ENCODE measurements around the gene FAM53B.

DNA sequence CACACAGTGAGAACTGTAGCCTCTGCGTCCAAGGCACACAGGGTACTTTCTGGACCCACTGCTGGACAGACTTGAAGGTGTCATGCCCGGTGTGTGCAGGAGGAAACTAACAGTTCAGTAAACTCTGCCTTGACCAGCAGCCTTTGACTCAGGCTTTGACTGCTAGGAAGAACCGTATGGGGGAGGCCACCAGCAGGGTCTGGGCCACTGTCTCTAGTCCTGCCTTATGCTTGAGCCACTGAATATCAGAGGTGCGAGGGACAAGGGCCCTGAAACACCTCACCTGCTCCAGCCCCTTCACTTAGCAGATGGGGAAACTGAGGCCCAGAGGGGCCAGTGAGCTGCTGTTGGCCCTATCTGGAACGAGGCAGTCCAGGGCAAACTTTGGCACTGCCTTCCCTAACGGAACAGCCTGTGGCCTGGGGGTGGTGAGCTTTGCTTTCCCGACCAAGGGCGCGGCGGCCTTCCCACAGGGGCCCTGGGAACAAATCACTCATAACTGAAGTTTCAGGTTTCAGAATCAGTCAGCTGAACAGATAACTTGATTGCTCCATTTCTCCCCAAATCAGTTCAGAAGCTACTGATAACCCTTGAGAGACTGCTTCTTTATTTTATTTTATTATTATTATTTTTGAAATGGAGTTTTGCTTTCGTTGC is 130.0 kb downstream of the FAM53B start:
- TF ChIP-seq, protein P1, sequence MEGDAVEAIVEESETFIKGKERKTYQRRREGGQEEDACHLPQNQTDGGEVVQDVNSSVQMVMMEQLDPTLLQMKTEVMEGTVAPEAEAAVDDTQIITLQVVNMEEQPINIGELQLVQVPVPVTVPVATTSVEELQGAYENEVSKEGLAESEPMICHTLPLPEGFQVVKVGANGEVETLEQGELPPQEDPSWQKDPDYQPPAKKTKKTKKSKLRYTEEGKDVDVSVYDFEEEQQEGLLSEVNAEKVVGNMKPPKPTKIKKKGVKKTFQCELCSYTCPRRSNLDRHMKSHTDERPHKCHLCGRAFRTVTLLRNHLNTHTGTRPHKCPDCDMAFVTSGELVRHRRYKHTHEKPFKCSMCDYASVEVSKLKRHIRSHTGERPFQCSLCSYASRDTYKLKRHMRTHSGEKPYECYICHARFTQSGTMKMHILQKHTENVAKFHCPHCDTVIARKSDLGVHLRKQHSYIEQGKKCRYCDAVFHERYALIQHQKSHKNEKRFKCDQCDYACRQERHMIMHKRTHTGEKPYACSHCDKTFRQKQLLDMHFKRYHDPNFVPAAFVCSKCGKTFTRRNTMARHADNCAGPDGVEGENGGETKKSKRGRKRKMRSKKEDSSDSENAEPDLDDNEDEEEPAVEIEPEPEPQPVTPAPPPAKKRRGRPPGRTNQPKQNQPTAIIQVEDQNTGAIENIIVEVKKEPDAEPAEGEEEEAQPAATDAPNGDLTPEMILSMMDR (IDR thresholded peaks at IDR 0.05; ENCODE audit: low read length): no peak
- TF ChIP-seq EZH2phosphoT487 (IDR thresholded peaks at IDR 0.05; ENCODE audit: low read length): no peak

Data from MM.1S (cell line).